ENCODE results near the gene MTTP. TPM values are rescaled to one million over a fixed set of nuclear protein-coding genes. Genes with fewer than 3 reads are reported as not detected.

Gene MTTP
- total and polyA plus RNA-seq, 2 experiments from 2014 or later = 0.08 to 0.14 TPM

DNA sequence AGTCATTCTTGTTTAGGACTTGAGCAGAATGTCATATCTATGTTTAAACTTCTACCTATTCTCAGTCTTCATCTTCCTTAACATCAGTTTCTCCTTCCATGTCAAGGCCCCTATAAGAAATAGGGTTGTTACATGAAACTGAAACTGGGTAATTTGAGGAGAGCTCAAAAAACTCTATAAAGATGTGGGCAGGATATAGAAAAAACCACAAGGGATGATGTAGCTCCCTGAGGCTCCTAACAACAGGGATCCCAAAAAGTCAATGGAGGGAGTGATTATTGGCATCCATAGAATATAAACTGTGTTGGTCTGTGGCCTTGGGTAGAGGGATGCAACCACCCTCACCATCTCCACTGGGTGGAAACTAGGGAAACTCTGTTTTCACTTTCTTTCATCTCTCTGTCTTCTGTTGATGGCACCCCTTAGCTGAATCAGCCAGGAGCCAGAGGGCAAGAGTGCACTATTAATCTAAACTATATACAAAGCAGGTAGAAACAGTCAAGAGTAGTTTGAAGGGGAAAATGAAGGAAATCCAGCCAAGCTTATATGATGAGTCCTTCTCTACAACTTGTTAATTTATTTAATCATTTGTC is 55.4 kb downstream of the MTTP start:
- Histone ChIP-seq H3K27me3 (ENCODE audit: insufficient read depth) (no peaks in the 10 kb centered on the region), H3K27ac (ENCODE audit: low read depth) (no peak overlapping the region), H2AFZ (no peak overlapping the region), H3K4me1 (ENCODE audit: insufficient read depth) (no peaks in the 10 kb centered on the region; the same call in 1 of the 2 replicates), H3K9me2 (ENCODE audit: insufficient read depth) (no peaks in the 10 kb centered on the region), H4K20me1 (replicated peaks; ENCODE audit: insufficient read depth) (no peaks in the 10 kb centered on the region), H3K4me2 (no peak overlapping the region), H3K4me3 (no peak overlapping the region), H3F3A (replicated peaks; ENCODE audit: low read depth) (no peaks in the 10 kb centered on the region), H3K36me3 (ENCODE audit: insufficient read depth) (no peaks in the 10 kb centered on the region), H3K79me2 (replicated peaks; ENCODE audit: insufficient read depth) (no peaks in the 10 kb centered on the region)
- DNase-seq (ENCODE audit: low spot score) (no peak), ATAC-seq (no peak)
- H3K27me3 Mint-ChIP-seq (ENCODE audit: insufficient read depth, low read depth, poor library complexity) = no peaks in the 10 kb centered on the region
- H3K4me3 Mint-ChIP-seq = no peak overlapping the region
- TF ChIP-seq, protein P1, sequence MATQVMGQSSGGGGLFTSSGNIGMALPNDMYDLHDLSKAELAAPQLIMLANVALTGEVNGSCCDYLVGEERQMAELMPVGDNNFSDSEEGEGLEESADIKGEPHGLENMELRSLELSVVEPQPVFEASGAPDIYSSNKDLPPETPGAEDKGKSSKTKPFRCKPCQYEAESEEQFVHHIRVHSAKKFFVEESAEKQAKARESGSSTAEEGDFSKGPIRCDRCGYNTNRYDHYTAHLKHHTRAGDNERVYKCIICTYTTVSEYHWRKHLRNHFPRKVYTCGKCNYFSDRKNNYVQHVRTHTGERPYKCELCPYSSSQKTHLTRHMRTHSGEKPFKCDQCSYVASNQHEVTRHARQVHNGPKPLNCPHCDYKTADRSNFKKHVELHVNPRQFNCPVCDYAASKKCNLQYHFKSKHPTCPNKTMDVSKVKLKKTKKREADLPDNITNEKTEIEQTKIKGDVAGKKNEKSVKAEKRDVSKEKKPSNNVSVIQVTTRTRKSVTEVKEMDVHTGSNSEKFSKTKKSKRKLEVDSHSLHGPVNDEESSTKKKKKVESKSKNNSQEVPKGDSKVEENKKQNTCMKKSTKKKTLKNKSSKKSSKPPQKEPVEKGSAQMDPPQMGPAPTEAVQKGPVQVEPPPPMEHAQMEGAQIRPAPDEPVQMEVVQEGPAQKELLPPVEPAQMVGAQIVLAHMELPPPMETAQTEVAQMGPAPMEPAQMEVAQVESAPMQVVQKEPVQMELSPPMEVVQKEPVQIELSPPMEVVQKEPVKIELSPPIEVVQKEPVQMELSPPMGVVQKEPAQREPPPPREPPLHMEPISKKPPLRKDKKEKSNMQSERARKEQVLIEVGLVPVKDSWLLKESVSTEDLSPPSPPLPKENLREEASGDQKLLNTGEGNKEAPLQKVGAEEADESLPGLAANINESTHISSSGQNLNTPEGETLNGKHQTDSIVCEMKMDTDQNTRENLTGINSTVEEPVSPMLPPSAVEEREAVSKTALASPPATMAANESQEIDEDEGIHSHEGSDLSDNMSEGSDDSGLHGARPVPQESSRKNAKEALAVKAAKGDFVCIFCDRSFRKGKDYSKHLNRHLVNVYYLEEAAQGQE (IDR thresholded peaks at IDR 0.05; ENCODE audit: unreplicated experiment) = no peak
- TF ChIP-seq JUNB (IDR thresholded peaks at IDR 0.05; ENCODE audit: unreplicated experiment) = no peak
- TF ChIP-seq, protein P2, sequence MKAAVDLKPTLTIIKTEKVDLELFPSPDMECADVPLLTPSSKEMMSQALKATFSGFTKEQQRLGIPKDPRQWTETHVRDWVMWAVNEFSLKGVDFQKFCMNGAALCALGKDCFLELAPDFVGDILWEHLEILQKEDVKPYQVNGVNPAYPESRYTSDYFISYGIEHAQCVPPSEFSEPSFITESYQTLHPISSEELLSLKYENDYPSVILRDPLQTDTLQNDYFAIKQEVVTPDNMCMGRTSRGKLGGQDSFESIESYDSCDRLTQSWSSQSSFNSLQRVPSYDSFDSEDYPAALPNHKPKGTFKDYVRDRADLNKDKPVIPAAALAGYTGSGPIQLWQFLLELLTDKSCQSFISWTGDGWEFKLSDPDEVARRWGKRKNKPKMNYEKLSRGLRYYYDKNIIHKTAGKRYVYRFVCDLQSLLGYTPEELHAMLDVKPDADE (IDR thresholded peaks at IDR 0.05) = no peak
- TF ChIP-seq, protein P3, sequence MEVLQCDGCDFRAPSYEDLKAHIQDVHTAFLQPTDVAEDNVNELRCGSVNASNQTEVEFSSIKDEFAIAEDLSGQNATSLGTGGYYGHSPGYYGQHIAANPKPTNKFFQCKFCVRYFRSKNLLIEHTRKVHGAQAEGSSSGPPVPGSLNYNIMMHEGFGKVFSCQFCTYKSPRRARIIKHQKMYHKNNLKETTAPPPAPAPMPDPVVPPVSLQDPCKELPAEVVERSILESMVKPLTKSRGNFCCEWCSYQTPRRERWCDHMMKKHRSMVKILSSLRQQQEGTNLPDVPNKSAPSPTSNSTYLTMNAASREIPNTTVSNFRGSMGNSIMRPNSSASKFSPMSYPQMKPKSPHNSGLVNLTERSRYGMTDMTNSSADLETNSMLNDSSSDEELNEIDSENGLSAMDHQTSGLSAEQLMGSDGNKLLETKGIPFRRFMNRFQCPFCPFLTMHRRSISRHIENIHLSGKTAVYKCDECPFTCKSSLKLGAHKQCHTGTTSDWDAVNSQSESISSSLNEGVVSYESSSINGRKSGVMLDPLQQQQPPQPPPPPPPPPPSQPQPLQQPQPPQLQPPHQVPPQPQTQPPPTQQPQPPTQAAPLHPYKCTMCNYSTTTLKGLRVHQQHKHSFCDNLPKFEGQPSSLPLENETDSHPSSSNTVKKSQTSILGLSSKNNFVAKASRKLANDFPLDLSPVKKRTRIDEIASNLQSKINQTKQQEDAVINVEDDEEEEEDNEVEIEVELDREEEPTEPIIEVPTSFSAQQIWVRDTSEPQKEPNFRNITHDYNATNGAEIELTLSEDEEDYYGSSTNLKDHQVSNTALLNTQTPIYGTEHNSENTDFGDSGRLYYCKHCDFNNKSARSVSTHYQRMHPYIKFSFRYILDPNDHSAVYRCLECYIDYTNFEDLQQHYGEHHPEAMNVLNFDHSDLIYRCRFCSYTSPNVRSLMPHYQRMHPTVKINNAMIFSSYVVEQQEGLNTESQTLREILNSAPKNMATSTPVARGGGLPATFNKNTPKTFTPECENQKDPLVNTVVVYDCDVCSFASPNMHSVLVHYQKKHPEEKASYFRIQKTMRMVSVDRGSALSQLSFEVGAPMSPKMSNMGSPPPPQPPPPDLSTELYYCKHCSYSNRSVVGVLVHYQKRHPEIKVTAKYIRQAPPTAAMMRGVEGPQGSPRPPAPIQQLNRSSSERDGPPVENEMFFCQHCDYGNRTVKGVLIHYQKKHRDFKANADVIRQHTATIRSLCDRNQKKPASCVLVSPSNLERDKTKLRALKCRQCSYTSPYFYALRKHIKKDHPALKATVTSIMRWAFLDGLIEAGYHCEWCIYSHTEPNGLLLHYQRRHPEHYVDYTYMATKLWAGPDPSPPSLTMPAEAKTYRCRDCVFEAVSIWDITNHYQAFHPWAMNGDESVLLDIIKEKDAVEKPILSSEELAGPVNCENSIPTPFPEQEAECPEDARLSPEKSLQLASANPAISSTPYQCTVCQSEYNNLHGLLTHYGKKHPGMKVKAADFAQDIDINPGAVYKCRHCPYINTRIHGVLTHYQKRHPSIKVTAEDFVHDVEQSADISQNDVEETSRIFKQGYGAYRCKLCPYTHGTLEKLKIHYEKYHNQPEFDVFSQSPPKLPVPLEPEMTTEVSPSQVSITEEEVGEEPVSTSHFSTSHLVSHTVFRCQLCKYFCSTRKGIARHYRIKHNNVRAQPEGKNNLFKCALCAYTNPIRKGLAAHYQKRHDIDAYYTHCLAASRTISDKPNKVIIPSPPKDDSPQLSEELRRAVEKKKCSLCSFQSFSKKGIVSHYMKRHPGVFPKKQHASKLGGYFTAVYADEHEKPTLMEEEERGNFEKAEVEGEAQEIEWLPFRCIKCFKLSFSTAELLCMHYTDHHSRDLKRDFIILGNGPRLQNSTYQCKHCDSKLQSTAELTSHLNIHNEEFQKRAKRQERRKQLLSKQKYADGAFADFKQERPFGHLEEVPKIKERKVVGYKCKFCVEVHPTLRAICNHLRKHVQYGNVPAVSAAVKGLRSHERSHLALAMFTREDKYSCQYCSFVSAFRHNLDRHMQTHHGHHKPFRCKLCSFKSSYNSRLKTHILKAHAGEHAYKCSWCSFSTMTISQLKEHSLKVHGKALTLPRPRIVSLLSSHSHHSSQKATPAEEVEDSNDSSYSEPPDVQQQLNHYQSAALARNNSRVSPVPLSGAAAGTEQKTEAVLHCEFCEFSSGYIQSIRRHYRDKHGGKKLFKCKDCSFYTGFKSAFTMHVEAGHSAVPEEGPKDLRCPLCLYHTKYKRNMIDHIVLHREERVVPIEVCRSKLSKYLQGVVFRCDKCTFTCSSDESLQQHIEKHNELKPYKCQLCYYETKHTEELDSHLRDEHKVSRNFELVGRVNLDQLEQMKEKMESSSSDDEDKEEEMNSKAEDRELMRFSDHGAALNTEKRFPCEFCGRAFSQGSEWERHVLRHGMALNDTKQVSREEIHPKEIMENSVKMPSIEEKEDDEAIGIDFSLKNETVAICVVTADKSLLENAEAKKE (CRISPR knock-in tag; IDR thresholded peaks at IDR 0.05) = no peak
- no peaks in the 10 kb centered on the region for H3K36me3 Mint-ChIP-seq (ENCODE audit: low read depth)
- peaks cover 12% of the 10 kb centered on the region for H3K4me1 Mint-ChIP-seq
- H3K9me3 Mint-ChIP-seq = no peaks in the 10 kb centered on the region
- no peak overlapping the region for H3K27ac Mint-ChIP-seq
